Kasumi-1 (cell line): ENCODE data around the gene BMP15.

Experiments used
- DNase-seq, 2 experiments: peaks; one replicate each; lab custom pipeline; 2025; lab: John Stamatoyannopoulos, UW

Gene BMP15

GRCh38 chrX:50910685-50911176, at the start of gene BMP15:
Gene BMP15 (plus strand): TSS chrX:50910735. CDS start chrX:50910784, 49 bp downstream.
- DNase-seq: no peak

- DNase-seq: no peak
Measured at GRCh38 chrX:50863471-50863870, 47.1 kb upstream of the BMP15 start.

GRCh38 chrX:50865311-50865710, 45.2 kb upstream of the BMP15 start:
- DNase-seq: no peak

- no peak for DNase-seq
Measured at GRCh38 chrX:50871922-50872453, 38.5 kb upstream of the BMP15 start.

- DNase-seq: no peak
Measured at GRCh38 chrX:50874876-50875275, 35.7 kb upstream of the BMP15 start.

- DNase-seq: no peak
Measured at GRCh38 chrX:50876551-50876950, 34.0 kb upstream of the BMP15 start.

- DNase-seq: no peak
Measured at GRCh38 chrX:50877310-50877709, 33.2 kb upstream of the BMP15 start.

GRCh38 chrX:50881028-50881427, 29.5 kb upstream of the BMP15 start:
- no peak for DNase-seq

GRCh38 chrX:50888884-50889283, 21.7 kb upstream of the BMP15 start:
- no peak for DNase-seq

GRCh38 chrX:50889582-50889981, 21.0 kb upstream of the BMP15 start:
- no peak for DNase-seq

- DNase-seq: no peak
Measured at GRCh38 chrX:50893047-50893446, 17.5 kb upstream of the BMP15 start.

GRCh38 chrX:50893466-50893865, 17.1 kb upstream of the BMP15 start:
- no peak for DNase-seq

GRCh38 chrX:50905334-50905733, 5.2 kb upstream of the BMP15 start:
- DNase-seq: peak; percentile 37 to 41

- peak; percentile 9 to 14 for DNase-seq
Measured at GRCh38 chrX:50913520-50913919, 3.0 kb downstream of the BMP15 start.

- peak in 1 of 2 experiments; percentile 3 for DNase-seq
Measured at GRCh38 chrX:50920132-50920531, 9.6 kb downstream of the BMP15 start.

- no peak for DNase-seq
Measured at GRCh38 chrX:50927127-50927526, 16.6 kb downstream of the BMP15 start.

- no peak for DNase-seq
Measured at GRCh38 chrX:50941638-50942037, 31.1 kb downstream of the BMP15 start.

GRCh38 chrX:50942471-50942870, 31.9 kb downstream of the BMP15 start:
- DNase-seq: no peak

GRCh38 chrX:50952406-50952805, 41.9 kb downstream of the BMP15 start:
- no peak for DNase-seq

GRCh38 chrX:50953832-50954231, 43.3 kb downstream of the BMP15 start:
- peak in 1 of 2 experiments; percentile 0 for DNase-seq

GRCh38 chrX:50962156-50962555, 51.6 kb downstream of the BMP15 start:
- no peak for DNase-seq

- no peak for DNase-seq
Measured at GRCh38 chrX:50963842-50964241, 53.3 kb downstream of the BMP15 start.
